Heart left ventricle (tissue), 16 donors: ENCODE measurements around the gene NAALADL2. TPM values are rescaled to one million over a fixed set of nuclear protein-coding genes. Genes with fewer than 3 reads are reported as not detected.
"Not testable (repeated sequence)": the region's sequence is repeated elsewhere in the genome, so short reads cannot be mapped to it uniquely, and the experiment has no call there.

Experiments
- ATAC-seq, 4 donors: fragments of 200-7000 bp; cut with Tn5 transposase; one replicate each; pipeline ENCODE4 v1.9.1; 2020 to 2022; ENCODE audit warnings: moderate library complexity in 4 of 4, mild to moderate bottlenecking in 3 of 4, moderate number of reproducible peaks in 1 of 4
- DNase-seq, 5 donors: peaks; one replicate each; pipeline ENCODE4 v3.0.0-alpha.2; 2020
- H3K27ac ChIP-seq, 12 donors: fragments of 200-600 bp; sonication (generic) in 4 of 12; one replicate each; pipeline versions ENCODE4 v1.5.0 to v1.8.0; 2016 to 2022; ENCODE audit warnings: mild to moderate bottlenecking in 2 of 12
- H3K27me3 ChIP-seq, 9 donors: fragments of 200-600 bp; sonication (generic) in 2 of 9; one replicate each; pipeline versions ENCODE4 v1.5.1 to v1.8.0; 2016 to 2022; ENCODE audit warnings: mild to moderate bottlenecking in 3 of 9
- H3K36me3 ChIP-seq, 9 donors: fragments of 200-600 bp; sonication (generic) in 2 of 9; one replicate each; pipeline versions ENCODE4 v1.5.0 to v1.8.0; 2018 to 2022; ENCODE audit warnings: mild to moderate bottlenecking in 2 of 9
- H3K4me1 ChIP-seq, 12 donors: fragments of 200-600 bp; sonication (generic) in 4 of 12; one replicate each; pipeline versions ENCODE4 v1.5.0 to v1.8.0; 2016 to 2022; ENCODE audit warnings: mild to moderate bottlenecking in 3 of 12
- H3K4me3 ChIP-seq, 12 donors: fragments of 200-600 bp; sonication (generic) in 4 of 12; one replicate each; pipeline versions ENCODE4 v1.5.0 to v1.8.0; 2017 to 2022; ENCODE audit warnings: mild to moderate bottlenecking in 9 of 12, moderate library complexity in 4 of 12
- H3K9me3 ChIP-seq, 12 donors: fragments of 200-600 bp; sonication (generic) in 4 of 12; one replicate each; pipeline versions ENCODE4 v1.5.0 to v1.8.0; 2016 to 2022; ENCODE audit warnings: mild to moderate bottlenecking in 1 of 12
- CTCF ChIP-seq, 12 donors: fragments of 200-600 bp; sonication (generic) in 4 of 12; IDR thresholded peaks; one replicate each; pipeline versions ENCODE4 v1.5.0 to v1.8.0; 2018 to 2022; ENCODE audit warnings: antibody characterized with exemption in 12 of 12, mild to moderate bottlenecking in 5 of 12
- POLR2A ChIP-seq, 2 donors: fragments of 450-650 bp; IDR thresholded peaks; one replicate each; pipeline ENCODE4 v1.6.1; 2017; ENCODE audit warnings: antibody characterized with exemption in 2 of 2, mild to moderate bottlenecking in 2 of 2, moderate library complexity in 2 of 2
- WGBS, 4 donors: extraction: QIAGEN DNeasy Blood & Tissue Kit in 2 of 4; methylation state at CpG; one replicate each; pipeline versions ENCODE4 v1.1.5 to v1.1.7; 2013 to 2018; 5-methylcytosine and 5-hydroxymethylcytosine counted together
- intact Hi-C, 10 donors: fragments of 100-400 bp; cut with DNase I; formaldehyde crosslinking; loops; one replicate each; pipeline versions ENCODE4 v1.11.1 to v1.14.2; 2022
- polyA plus RNA-seq, 2 donors: library from polyadenylated mRNA; stranded (reverse); fragments of 200-250 nt; gene quantifications; one replicate each; pipeline ENCODE4 v1.2.3, GENCODE V29; 2013
- total RNA-seq, 9 donors: library from RNA; depleted of rRNA in 2 of 9; stranded (reverse); fragments of >200 nt in 2 of 9; fragmentation: NEBNext Ultra II Directional in 3 of 9; extraction: Animal tissue kit (Norgen Biotek cat#: 25700) in 3 of 9; gene quantifications; one replicate each; pipeline versions ENCODE4 v1.1.0 to v1.2.4, GENCODE V29; 2016 to 2023
- donor health status: ischemic (EF 13 %, LVEDD 7.1; RV severe dilation, severe dysfunction).
- donor health status: healthy with polysubstance abuse.
- donor health status: DM: no; HTN: yes; CAD: no.
- donor health status: DM: no; HTN: no; CAD: no.
- donor health status: ischemic (EF 25% LVEDD 6.9; RV normal size, moderate dysfunction).
- donor health status: ischemic (EF 25% LVEDD 5.7; RV mildly dilated, moderate dysfunction).
- donor health status: healthy.
- donor health status: DM: yes; HTN: yes; CAD: no.
- donor health status: ischemic (EF 35%, LVEDD 5.7; RV mildly dilated, moderate dysfunction).
- donor health status: nonischemic (EF 11% LVEDD 7.7; RV severe dilation, severe dysfunction).
- donor health status: DM: yes; HTN: yes; CAD: no.
- donor health status: PGD.
- donor health status: ischemic (EF 29% LVEDD 5.4; RV normal size, mild dysfunction).
- donor health status: nonischemic (EF 23%, LVEDD 6.1; RV moderate dilation, normal function).

Gene NAALADL2
- total and polyA plus RNA-seq, 11 donors, result 0.23 to 8.5 (median 3.0) TPM

- Histone ChIP-seq H3K27me3 (no peaks in the 10 kb centered on the region), H3K4me1 (no peaks in the 10 kb centered on the region), H3K9me3 (no peaks in the 10 kb centered on the region), H3K27ac (no peak overlapping the region), H3K36me3 (no peaks in the 10 kb centered on the region), H3K4me3 (no peak overlapping the region)
- intact Hi-C loops, result no loop called here
- WGBS, 4 donors, result 84 to 94% (median 87%) methylated on average over 3 of the region's 3 CpGs
- TF ChIP-seq POLR2A (IDR thresholded peaks at IDR 0.05) (no peak), CTCF (IDR thresholded peaks at IDR 0.05) (no peak)
- DNase-seq, result no peak
- ATAC-seq, result no peak
These were observed 659.3 kb downstream of the NAALADL2 start for GRCh38 chr3:175518459-175518858.

DNA sequence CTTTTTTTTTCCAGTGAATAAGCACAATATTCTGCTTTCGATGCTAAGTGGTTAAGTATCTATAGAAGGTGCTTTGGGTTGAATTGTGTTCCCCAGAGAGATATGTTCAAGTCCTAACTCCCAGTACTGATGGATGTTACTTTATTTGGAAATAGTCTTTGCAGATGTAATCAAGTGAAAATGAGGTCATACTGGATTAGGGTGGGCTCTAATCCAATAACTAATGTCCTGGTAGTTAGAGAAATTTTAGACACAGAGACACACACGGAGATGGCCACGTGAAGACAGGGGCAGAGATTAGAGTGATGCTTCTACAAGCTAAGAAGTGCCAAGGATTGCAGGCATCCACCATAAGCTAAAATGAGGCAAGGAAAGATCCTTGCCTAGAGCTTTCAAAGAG lies 662.3 kb downstream of the NAALADL2 start:
- ATAC-seq (no peak), DNase-seq (no peak)
- H3K9me3 ChIP-seq, result no peaks in the 10 kb centered on the region
- H3K4me1 ChIP-seq, result no peaks in the 10 kb centered on the region
- no peak for TF ChIP-seq CTCF (IDR thresholded peaks at IDR 0.05)
- no peak for TF ChIP-seq POLR2A (IDR thresholded peaks at IDR 0.05)
- 64 to 76% (median 73%) methylated on average over 3 of the region's 3 CpGs for WGBS, 4 donors
- H3K27ac ChIP-seq, result no peak overlapping the region
- H3K27me3 ChIP-seq, result no peaks in the 10 kb centered on the region
- intact Hi-C loops, result no loop called here
- H3K4me3 ChIP-seq, result no peak overlapping the region
- no peaks in the 10 kb centered on the region for H3K36me3 ChIP-seq

- no peak for DNase-seq
- intact Hi-C loops, result no loop called here
These were observed 667.1 kb downstream of the NAALADL2 start for GRCh38 chr3:175526191-175526590.

GRCh38 chr3:175526609-175527280 lies 667.6 kb downstream of the NAALADL2 start:
- H3K27me3 ChIP-seq, result no peaks in the 10 kb centered on the region
- peak overlapping the region in 9 of 12 donors; percentile 20 to 56 (median 39) for H3K4me3 ChIP-seq
- TF ChIP-seq POLR2A (IDR thresholded peaks at IDR 0.05) (no peak), CTCF (IDR thresholded peaks at IDR 0.05) (no peak)
- intact Hi-C loops, result no loop called here
- no peaks in the 10 kb centered on the region for H3K9me3 ChIP-seq
- no peak overlapping the region for H3K27ac ChIP-seq
- no peaks in the 10 kb centered on the region for H3K36me3 ChIP-seq
- 46 to 56% (median 52%) methylated on average over 4 of the region's 4 CpGs for WGBS, 4 donors
- ATAC-seq, result no peak
- H3K4me1 ChIP-seq, result no peaks in the 10 kb centered on the region
- DNase-seq, result no peak

More at GRCh38 chr3:175526191-175526590, 667.1 kb downstream of the NAALADL2 start:
- WGBS, 4 donors, result 64 to 80% (median 70%) methylated on average over 2 of the region's 2 CpGs
- TF ChIP-seq POLR2A (IDR thresholded peaks at IDR 0.05) (no peak), CTCF (IDR thresholded peaks at IDR 0.05) (no peak)
- Histone ChIP-seq H3K36me3 (no peaks in the 10 kb centered on the region), H3K27ac (no peak overlapping the region), H3K4me3 (peak overlapping the region in 9 of 12 donors; percentile 20 to 56 (median 39)), H3K27me3 (no peaks in the 10 kb centered on the region), H3K9me3 (no peaks in the 10 kb centered on the region), H3K4me1 (no peaks in the 10 kb centered on the region)
- ATAC-seq, result no peak

DNA sequence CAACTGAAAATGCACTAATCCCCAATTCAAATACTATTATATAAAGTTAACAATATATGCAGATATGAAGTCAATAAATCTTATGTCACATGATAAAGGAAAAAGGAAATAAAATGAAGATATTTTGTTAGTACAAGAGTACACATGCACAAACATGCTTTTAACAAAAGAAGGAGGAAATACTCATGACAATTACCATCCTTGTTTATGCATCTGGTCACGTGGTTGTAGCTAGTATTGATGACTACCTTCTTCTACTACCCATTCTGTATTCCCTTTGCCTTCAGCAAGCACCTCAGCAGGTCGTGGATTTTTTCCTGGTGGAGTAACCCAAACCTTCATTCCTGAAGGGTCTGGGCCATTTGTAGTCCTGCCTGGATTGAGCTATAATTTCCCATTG lies 669.6 kb downstream of the NAALADL2 start:
- H3K27ac ChIP-seq, H3K27me3 ChIP-seq, H3K4me3 ChIP-seq, ATAC-seq, H3K4me1 ChIP-seq, H3K36me3 ChIP-seq, intact Hi-C loops, H3K9me3 ChIP-seq, DNase-seq: not testable (repeated sequence)
- WGBS, 4 donors, result 65 to 72% (median 66%) methylated on average over 2 of the region's 2 CpGs
